ENCODE measurements around the gene RAET1G. TPM values are rescaled to one million over a fixed set of nuclear protein-coding genes. Genes with fewer than 3 reads are reported as not detected.
"Not testable (repeated sequence)": the region's sequence is repeated elsewhere in the genome, so short reads cannot be mapped to it uniquely, and the experiment has no call there.

Gene RAET1G
- not detected for total RNA-seq

GRCh38 chr6:149922642-149923326 is at the start of gene RAET1G:
Gene RAET1G (minus strand): TSS chr6:149923121. CDS start chr6:149923010, 111 bp downstream.
- FAIRE-seq (no peak), DNase-seq (ENCODE audit: low spot score in 2 of 2) (peak; percentile 68 to 86)

- DNase-seq (ENCODE audit: low spot score in 2 of 2): no peak
- no peak for FAIRE-seq
These were observed 46.7 kb upstream of the RAET1G start for GRCh38 chr6:149969635-149970034.

GRCh38 chr6:149968909-149969308 is 46.0 kb upstream of the RAET1G start:
- FAIRE-seq; DNase-seq (ENCODE audit: low spot score in 2 of 2): not testable (repeated sequence)

- not testable (repeated sequence) for DNase-seq (ENCODE audit: low spot score in 2 of 2)
These were observed 45.1 kb upstream of the RAET1G start for GRCh38 chr6:149967999-149968398.

GRCh38 chr6:149967591-149967990 is 44.7 kb upstream of the RAET1G start:
- FAIRE-seq (no peak), DNase-seq (ENCODE audit: low spot score in 2 of 2) (no peak)

More at GRCh38 chr6:149967999-149968398, 45.1 kb upstream of the RAET1G start:
- FAIRE-seq: not testable (repeated sequence)

- not testable (repeated sequence) for FAIRE-seq; DNase-seq (ENCODE audit: low spot score in 2 of 2)
These were observed 43.4 kb upstream of the RAET1G start for GRCh38 chr6:149966319-149966718.

GRCh38 chr6:149965194-149966020 is 42.5 kb upstream of the RAET1G start:
- FAIRE-seq: no peak
- DNase-seq (ENCODE audit: low spot score in 2 of 2): no peak

GRCh38 chr6:149964308-149965193 is 41.6 kb upstream of the RAET1G start:
- DNase-seq (ENCODE audit: low spot score in 2 of 2): peak in 1 of 2 donors; percentile 25
- no peak for FAIRE-seq

GRCh38 chr6:149963462-149964307 is 40.8 kb upstream of the RAET1G start, which contains the start of gene ULBP1:
Gene ULBP1 (plus strand): TSS chr6:149963943. CDS start chr6:149964050, 107 bp downstream.
- DNase-seq (ENCODE audit: low spot score in 2 of 2) (peak; percentile 61 to 76), FAIRE-seq (no peak)

- DNase-seq (ENCODE audit: low spot score in 2 of 2) (no peak), FAIRE-seq (no peak)
These were observed 40.2 kb upstream of the RAET1G start for GRCh38 chr6:149963212-149963461.

- no peak for FAIRE-seq
These were observed 39.7 kb upstream of the RAET1G start for GRCh38 chr6:149962461-149963211.

GRCh38 chr6:149961728-149962425 is 39.0 kb upstream of the RAET1G start:
- FAIRE-seq (no peak), DNase-seq (ENCODE audit: low spot score in 2 of 2) (no peak)

More at GRCh38 chr6:149962461-149963211, 39.7 kb upstream of the RAET1G start:
- no peak for DNase-seq (ENCODE audit: low spot score in 2 of 2)

GRCh38 chr6:149960488-149960887 is 37.6 kb upstream of the RAET1G start:
- no peak for FAIRE-seq
- DNase-seq (ENCODE audit: low spot score in 2 of 2): no peak

- FAIRE-seq; DNase-seq (ENCODE audit: low spot score in 2 of 2): not testable (repeated sequence)
These were observed 36.9 kb upstream of the RAET1G start for GRCh38 chr6:149959806-149960205.

- FAIRE-seq; DNase-seq (ENCODE audit: low spot score in 2 of 2): not testable (repeated sequence)
These were observed 35.2 kb upstream of the RAET1G start for GRCh38 chr6:149958124-149958523.

- not testable (repeated sequence) for DNase-seq (ENCODE audit: low spot score in 2 of 2); FAIRE-seq
These were observed 32.9 kb upstream of the RAET1G start for GRCh38 chr6:149955654-149956317.

GRCh38 chr6:149954984-149955653 is 32.2 kb upstream of the RAET1G start:
- FAIRE-seq; DNase-seq (ENCODE audit: low spot score in 2 of 2): not testable (repeated sequence)
